ENCODE results near the gene KRTAP5-2.
"Not testable (repeated sequence)": the region's sequence is repeated elsewhere in the genome, so short reads cannot be mapped to it uniquely, and the experiment has no call there.

KRTAP5-2 gene

DNA sequence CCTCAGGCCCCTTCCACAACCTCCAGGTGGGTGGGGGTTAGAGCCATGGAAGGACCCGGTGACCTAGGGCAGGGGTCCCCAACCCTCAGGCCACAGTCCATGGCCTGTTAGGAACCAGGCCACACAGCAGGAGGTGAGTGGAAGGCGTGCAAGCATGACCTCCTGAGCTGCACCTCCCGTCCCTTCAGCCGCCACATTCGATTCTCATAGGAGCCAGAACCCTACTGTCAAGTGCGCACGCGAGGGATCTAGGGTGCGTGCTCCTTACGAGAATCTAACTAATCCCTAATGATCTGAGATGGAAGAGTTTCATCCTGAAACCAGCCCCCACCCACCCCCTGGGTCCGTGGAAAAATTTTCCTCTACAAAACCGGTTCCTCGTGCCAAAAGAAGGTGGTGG is 27.4 kb upstream of the KRTAP5-2 start:
- no peak for DNase-seq

DNA sequence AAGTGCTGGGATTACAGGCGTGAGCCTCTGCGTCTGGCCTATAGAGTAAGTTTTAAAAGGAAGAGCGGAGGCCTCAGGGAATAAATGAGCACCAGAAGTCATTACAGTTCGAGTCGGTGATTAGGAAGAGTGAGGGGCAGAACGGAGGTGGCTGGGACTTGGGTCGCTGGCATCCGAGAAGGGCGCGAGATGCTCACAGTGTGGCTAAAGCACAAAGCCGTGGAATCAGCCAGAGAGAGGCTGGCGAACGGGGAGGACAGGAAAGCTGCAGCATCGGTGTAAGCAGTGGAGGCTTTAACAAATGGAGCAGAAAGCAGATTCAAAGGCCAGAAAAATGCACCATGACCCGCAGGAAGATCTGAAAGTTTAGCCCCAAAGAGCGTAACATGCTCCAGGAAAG is 26.5 kb upstream of the KRTAP5-2 start:
- DNase-seq, result no peak

DNA sequence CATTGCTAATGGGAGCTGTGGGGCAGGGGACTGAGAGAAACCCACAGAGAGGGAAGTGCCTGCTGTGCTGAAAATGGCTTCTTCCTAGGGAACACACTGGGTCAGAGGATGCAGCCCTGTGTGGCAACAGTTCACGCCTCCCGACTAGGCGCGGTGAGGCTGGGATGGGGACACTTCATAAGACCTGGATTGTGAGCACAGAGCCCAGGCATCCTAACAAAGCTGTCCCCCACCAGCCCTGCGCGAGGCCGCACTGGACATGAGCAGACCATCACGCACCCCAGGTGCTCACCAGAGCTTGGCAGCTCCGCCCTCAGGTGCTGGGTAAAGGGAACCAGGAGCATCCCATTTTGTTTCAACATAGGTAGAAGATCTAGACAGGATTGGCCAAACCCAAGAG is 25.6 kb upstream of the KRTAP5-2 start:
- DNase-seq, result no peak

DNA sequence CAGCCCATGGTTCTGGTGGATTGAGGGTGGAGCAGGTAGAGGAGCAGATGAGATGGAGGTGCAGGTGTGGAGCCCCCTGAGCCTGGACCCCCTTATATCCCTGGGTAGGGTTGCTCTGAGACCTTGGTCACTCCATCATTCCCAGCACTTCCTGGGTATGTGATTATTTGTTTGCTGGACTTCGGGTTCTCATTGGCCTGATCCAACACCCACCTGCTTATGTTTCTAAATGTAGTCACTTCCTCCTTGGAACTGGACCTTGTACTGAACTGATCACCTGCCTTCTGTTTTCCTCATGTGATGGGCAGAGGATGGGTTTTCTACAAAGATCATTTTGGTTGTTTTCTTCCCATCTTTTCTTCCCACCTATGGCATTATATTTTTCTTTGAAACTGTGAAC is 24.0 kb upstream of the KRTAP5-2 start, which contains the start of gene KRTAP5-4:
KRTAP5-4 (minus strand) TSS at position 53 of the 400 bp plus-strand sequence; CDS start at position 8, 45 bp downstream.
- no peak for DNase-seq

DNA sequence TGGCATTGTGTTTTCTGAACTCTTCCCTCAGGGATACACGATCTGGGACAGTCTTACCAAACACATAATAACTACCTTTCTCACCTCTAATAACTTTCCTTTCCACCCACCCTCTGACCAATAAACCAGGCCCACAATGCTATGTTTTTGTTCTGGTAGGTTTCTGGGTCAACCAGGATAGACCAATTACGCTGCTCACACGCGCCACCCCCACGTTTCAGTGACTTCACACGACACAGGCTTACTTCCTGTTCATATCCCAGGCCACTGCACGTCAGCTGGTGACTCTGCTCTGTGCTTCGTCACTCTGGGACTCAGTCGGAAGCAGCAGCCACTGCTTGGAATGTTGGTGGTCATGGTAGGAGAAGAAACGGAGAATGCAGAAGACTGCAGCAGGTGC is 21.4 kb upstream of the KRTAP5-2 start:
- DNase-seq, result no peak

DNA sequence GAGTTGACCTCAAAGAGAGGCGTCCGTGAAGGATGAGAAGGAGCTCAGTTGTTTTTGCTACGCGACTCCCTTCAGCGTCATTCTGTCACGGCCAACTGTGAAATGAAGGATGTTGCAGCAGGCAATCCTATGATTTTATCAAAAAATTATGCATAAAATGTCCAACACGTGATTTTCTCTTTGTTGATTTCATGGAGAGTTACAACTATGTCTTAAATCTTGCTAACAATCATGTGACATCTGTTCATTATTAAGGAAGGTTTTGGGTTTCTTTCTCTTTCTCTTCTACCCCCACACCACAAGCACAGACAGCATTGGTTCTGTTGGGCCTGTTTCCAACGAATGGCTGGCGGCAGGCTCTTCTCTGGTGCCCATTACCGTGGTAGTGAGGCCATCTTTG is 20.1 kb upstream of the KRTAP5-2 start:
- no peak for DNase-seq

DNA sequence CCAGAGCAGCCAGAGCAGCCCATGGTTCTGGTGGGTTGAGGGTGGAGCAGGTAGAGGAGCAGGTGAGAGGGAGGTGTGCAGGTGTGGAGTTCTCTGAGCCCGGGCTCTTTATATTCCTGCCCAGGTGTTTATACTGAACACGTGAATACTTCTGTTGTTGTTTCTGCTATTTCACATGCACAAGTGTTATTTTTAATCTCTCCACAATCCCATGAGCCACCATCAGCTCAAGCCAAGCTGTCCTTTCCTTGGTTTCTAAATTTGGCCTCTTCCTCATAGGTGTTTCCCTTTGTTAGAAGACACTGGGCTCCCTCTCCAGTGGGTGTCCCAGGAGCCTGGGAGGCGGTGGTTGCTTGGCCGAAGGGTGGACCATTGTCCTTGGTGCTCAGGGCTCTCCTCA is 10.3 kb upstream of the KRTAP5-2 start, which contains the start of gene KRTAP5-3:
KRTAP5-3 (minus strand) TSS at position 101 of the 400 bp plus-strand sequence; CDS start at position 23, 78 bp downstream.
- no peak for DNase-seq

DNA sequence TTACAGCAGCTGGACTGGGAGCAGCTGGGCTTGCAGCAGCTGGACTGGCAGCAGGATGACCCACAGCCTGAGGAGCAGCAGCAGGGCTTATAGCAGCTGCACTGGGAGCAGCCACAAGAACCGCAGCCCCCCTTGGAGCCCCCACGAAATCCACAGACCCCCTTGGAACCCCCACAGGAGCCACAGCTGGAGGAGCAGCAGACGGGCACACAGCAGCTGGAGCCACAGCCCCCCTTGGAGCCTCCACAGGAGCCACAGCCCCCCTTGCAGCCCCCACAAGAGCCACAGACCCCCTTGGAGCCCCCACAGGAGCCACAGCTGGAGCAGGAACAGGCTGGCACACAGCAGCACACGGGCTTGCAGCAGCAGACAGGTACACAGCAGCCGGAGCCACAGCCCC is 9.8 kb upstream of the KRTAP5-2 start:
- DNase-seq, result not testable (repeated sequence)

DNA sequence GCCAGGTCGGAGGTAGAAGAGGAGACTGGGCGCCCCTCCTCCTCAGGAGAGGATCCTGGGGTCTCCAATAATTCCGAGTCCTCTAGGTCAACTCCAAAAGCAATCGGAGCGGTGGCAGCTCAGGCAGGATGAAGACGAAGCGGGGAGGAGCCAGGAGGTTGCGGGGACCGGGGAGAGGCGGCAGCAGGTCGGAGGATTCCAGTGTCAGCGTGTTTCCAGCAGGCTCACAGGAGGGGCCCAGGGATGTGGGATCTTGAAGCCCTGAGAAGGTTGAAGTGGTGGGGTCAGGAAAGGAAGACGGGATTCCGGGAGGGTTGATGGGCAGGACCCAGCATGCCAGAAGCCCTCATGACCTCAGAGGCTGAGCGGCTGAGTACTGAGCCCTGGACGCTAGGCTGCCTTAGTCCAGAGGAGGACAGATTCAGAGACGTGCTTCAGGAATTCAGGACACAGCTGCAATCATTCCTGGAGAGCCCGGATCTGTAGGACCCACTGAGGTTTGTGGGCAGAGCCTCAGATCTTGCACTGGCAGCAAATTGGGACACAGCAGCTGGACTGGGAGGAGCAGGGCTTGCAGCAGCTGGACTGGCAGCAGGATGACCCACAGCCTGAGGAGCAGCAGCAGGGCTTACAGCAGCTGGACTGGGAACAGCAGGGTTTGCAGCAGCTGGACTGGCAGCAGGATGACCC is 9.2 kb upstream of the KRTAP5-2 start:
- DNase-seq, result not testable (repeated sequence)

DNA sequence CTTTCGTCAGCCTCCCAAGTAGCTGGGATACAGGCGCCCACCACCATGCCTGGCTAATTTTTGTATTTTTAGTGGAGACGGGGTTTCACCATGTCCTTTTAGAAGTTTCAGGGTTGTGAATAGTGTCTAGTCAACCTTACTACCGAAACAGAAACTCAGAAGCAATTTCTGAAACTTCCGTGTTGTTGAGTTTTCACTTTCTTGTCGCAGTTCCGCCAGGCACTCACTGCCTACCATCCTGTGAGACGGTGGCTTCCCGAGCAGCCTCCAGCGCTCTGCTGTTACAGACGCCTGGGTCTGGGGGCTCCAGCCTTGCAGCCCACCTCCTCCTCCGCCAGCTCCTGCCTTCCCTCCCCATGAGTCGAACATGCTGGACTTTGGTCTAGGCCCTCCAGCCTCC is 7.8 kb upstream of the KRTAP5-2 start:
- not testable (repeated sequence) for DNase-seq

DNA sequence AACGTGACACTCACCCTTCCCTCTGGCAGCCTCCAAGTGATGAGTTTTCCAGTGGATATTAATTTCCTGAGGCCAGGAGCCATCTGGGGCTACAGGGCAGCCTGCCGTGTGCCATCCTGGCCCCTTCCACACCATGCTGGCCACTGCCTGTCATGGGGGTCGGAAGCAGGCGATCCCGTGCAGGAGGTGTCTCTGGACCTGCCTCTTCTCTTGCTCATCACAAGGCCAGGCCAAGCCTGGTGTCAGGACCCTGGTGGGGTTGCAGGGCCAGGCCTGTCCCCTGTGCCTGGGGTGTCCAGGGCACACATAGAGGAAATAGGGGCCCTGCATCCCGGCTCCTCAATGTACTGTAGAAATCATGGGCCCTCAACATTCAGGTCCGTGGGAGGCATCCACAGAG is 6.6 kb upstream of the KRTAP5-2 start:
- no peak for DNase-seq

DNA sequence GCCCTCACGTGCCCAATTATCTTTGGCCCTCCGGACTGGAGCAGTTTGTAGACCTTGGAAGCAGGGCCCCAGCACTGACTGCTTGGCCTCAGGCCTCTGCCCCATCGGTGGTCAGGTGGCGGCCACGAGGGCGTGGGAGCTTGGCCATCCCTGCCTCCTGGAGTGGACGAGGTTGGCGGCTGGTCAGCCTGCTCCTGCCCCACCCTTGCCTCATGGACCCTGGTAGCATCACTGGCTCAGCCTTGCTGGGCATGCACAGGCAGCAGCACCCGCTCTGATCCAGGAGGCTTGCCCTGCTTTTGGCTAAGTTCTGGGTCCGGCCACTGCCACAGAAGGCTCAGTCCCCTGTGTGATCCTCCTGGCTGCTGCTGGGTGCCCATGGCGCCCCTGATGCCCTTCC is 6.1 kb upstream of the KRTAP5-2 start:
- no peak for DNase-seq

DNA sequence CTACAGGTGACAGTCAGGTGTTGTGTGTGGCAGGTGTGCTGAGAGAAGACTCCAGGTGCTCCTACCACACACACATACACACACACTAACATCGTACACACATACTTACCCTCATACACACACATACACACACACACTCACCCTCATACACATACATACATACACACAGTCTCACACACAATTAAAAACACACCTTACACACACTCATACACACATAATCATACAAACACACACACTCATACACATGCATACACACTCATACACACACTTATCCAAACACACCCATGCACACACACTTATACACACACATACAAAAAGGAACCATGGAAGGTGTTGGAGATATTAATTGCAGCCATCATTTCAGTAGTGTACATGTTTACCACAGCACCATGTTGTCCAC is 5.5 kb upstream of the KRTAP5-2 start:
- no peak for DNase-seq

DNA sequence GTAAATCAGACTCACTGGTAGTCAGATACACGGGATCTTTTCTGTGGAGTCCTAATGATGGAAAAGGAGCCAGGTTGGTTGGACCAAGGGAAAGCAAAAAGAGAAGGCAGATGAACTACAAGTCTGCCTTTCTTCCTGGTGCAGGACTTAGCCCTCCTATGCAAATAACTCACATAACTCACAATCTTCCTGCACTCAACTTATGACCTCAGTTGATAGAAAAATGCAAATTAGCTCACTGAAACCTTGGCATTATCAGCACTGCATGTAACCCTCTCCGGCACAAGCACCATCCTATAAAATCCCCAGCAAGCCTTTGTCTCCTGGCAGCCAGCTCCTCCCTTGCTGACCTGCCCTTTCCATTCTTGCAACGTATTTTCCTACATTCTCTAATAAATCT is 3.6 kb upstream of the KRTAP5-2 start:
- DNase-seq, result not testable (repeated sequence)

DNA sequence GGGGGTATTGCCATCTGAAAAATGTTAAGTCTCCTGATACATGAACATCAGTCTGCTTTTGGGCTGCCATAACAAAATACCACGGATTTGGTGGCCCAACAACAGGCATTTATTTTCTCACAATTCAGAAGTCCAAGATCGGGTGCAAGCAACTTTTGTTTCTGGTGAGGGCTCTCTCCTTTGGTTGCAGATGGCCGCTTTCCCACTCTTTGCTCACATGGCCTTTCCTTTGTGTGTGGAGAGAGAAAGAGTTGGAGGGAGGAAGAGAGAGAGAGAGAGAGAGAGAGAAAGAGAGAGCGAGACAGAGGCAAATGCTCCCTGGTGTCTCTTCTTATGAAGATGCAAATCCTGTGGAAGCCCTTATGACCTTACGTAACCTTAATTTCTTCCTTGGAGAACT is 2.5 kb upstream of the KRTAP5-2 start:
- no peak for DNase-seq

DNA sequence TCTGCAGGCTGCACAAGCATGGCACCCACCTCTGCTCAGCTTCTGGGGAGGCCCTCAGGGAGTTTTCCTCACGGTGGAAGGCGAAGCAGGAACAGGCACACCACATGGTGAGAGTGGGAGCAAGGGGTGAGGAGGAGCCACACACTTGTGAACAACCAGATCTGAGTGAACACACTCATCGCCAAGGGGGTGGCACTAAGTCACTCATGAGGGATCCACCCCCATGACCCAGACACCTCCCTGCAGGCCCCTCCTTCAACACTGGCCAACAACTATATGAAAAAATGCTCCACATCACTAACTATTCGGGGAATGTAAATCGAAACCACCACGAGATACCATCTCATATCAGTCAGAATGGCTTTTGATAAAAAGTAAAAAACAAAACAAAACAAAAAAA is 722 bp upstream of the KRTAP5-2 start:
- DNase-seq, result no peak

DNA sequence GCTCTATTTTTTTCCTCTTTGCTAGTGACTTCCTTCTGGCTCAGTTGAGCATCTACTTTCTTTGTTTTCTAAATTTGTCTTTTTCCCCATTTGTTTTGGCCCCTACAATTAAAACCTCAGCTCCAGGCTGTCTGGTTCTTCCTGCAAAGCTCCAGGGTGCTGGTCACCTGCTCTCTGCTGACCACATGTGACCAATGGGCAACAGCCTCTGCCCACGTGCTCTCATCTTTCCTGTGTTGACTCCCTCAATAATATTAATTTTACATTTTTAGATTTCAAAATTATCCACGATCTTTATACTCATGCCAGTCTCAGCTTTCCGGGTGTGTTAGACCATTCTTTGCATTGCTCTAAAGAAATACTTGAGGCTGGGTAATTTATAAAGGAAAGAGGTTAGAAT is 312 bp upstream of the KRTAP5-2 start:
- not testable (repeated sequence) for DNase-seq

DNA sequence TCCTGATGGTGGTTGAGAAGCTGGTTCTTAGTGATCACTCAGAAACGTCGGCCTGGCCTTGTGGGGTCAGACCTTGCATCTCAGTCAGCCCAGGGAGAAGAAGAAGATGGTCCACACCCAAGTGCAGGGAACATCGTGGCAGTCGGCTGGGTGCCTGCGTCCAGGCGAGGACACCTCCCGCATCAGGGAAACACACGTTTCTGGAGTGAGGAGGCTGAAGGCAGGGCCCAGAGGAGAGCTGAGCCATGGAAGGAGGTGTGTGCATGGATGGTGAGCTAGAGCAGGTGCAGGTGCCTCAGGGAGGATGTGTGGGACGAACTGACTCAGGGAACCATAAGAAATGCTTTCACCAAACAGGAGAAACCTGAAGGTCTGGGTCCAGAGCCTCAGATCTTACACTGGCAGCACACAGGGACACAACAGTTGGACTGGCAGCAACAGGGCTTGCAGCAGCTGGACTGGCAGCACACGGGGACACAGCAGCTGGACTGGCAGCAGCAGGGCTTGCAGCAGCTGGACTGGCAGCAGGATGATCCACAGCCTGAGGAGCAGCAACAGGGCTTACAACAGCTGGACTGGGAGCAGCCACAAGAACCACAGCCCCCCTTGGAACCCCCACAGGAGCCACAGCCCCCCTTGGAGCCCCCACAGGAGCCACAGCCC is 632 bp downstream of the KRTAP5-2 start:
- DNase-seq, result no peak

DNA sequence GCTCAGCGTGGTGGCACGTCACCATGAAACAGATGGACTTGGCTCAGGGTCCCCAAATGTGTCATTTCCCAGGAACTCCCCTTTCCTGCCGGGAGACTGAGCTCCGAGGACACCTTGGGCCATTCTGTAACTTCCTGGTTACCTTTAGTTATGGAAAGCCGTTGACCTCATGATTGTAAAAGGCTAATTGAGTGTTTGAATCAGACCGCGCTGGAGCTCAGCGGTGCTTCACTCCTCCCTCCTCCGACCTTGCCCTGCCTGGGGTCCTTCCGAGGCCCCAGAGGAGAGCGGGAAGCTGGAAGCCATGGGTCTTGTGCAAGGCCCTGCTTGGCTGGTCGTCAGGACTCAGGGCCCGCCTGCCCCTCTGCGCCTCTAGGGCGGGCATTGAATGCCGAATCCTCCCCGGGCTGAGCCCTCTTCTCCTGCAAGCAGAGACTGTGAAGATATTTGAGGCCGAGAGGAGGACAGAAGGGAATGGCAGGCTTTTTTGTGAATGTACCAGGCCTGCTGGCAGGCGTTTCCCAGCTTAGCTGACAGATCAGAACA is 1.4 kb downstream of the KRTAP5-2 start:
- not testable (repeated sequence) for DNase-seq

DNA sequence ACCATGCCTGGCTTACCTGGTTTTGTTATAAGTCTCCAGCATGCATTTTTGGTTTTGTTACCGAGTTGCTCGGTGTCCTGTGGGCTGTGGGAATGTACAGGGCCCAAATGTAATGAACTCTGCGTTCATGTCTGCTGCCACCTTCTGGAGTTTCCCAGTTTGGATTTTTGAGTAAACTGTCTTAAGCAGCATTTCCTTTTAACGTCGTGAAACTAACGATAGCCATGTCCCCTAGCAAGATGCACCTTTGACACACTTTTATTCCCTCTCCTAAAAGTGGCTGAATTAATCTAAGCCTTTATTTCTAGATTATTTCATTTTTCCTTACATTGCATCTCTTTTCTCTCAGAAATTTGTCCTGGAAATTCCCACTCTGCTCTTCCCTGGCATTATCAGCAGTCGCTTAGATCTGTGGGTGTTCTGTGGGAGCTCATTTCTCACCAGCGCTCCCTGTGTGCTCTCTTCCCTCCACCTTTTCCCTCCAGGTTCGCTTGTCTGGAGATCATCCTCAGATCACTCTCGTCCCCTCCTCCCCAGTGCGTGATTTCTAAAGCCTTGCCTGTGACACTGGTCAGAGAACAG is 2.0 kb downstream of the KRTAP5-2 start:
- peak in 1 of 2 experiments; percentile 17 for DNase-seq

DNA sequence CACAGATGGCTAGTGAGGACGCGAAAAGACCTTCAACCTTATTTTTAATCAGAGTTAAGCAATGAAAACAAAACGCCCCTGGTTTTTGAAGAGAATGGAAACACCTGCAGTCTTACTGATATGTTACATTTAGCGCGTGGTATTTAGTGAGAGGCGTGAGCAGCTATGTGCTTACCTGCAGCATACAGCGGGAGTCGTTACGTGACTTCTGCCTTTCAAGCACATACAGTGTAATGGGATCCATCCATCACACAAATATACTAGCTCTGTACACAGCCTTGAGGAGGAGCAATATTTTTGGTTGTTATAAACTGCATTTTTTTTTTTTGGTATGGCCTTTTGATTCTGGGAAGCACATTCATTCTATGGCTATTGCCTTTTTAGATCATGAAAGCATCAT is 5.5 kb downstream of the KRTAP5-2 start:
- DNase-seq, result no peak

DNA sequence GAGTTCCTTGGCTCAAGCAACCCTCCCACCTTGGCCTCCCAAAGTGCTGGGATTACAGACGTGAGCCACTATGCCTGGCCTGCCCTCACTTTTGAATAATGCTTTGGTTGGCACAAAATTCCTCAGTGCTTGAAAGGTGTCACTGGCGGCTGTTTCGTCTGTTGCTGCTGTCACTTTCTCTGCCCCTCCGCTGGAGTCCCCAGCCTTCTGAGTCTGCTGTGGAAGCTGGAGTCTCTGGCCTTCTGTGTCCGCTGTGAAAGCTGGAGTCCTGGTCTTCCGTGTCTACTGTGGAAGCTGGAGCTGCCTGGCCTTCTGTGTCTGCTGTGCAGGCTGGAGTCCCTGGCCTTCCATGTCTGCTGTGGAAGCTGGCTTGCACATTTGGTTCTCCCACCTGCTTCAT is 8.1 kb downstream of the KRTAP5-2 start:
- DNase-seq, result no peak

DNA sequence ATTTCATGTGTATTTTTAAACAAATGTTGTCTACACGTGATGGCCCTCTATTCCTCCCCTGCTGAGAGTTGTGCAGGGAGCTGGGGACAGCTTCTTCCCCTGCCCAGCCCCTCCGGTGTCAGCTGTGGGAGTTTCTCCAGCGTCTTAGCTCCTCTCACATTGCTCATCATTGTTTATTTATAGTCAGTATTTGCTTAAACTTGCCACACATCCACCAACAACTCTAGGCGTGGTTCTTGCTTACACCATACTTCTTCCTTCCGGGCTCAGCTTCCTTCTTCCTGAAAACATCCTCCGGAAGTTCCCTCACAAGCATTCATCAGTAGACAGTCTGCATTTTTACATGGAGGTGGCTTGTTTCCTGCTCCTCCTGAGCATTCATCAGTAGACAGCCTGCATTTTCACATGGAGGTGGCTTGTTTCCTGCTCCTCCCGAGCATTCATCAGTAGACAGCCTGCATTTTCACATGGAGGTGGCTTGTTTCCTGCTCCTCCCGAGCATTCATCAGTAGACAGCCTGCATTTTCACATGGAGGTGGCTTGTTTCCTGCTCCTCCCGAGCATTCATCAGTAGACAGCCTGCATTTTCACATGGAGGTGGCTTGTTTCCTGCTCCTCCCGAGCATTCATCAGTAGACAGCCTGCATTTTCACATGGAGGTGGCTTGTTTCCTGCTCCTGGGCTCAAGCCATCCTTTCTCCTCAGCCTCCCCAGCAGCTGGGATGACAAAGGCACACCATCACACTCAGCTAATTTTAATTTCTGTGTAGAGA is 8.7 kb downstream of the KRTAP5-2 start:
- not testable (repeated sequence) for DNase-seq
